Left lobe of liver (tissue), 2 donors: ENCODE data around the gene MMP14. TPM values are rescaled to one million over a fixed set of nuclear protein-coding genes. Genes with fewer than 3 reads are reported as not detected.
"Not testable (repeated sequence)": the region's sequence is repeated elsewhere in the genome, so short reads cannot be mapped to it uniquely, and the experiment has no call there.

Experiments
- ATAC-seq: fragments of 200-7000 bp; cut with Tn5 transposase; one replicate; pipeline ENCODE4 v1.9.1; 2020; ENCODE audit warnings: mild to moderate bottlenecking, moderate library complexity
- DNase-seq: peaks from one replicate; pipeline ENCODE4 v3.0.0-alpha.2; 2020; ENCODE audit warnings: low spot score
- total RNA-seq: library from RNA; stranded (reverse); gene quantifications from one replicate; pipeline ENCODE4 v1.2.1, GENCODE V29; 2021
- donor health status: DM: no; HTN: no; CAD: no; lungs with moderate emphysema.
- donor health status: DM: no; HTN: yes; CAD: no.

MMP14 gene
- total RNA-seq, 1 donor from 2014 or later, result 10.9 TPM

- DNase-seq (no peak), ATAC-seq (no peak)
Measured at GRCh38 chr14:22813145-22813544, 23.2 kb upstream of the MMP14 start.

GRCh38 chr14:22814373-22814772 is 22.0 kb upstream of the MMP14 start:
- no peak for ATAC-seq

GRCh38 chr14:22814941-22815713 is 21.3 kb upstream of the MMP14 start, which contains the start of gene SLC7A7:
SLC7A7 (minus strand) TSS chr14:22815435; CDS start chr14:22813398, 2,037 bp downstream.
- no peak for DNase-seq

More at GRCh38 chr14:22814373-22814772, 22.0 kb upstream of the MMP14 start:
- no peak for DNase-seq

GRCh38 chr14:22819151-22819988 is 17.0 kb upstream of the MMP14 start:
- DNase-seq, result no peak
- peak; percentile 34 for ATAC-seq

More at GRCh38 chr14:22814941-22815713, 21.3 kb upstream of the MMP14 start, which contains the start of gene SLC7A7:
- no peak for ATAC-seq

GRCh38 chr14:22820731-22821130 is 15.7 kb upstream of the MMP14 start:
- ATAC-seq (no peak), DNase-seq (no peak)

- DNase-seq, result no peak
- ATAC-seq, result no peak
Measured at GRCh38 chr14:22821193-22822015, 15.0 kb upstream of the MMP14 start.

- ATAC-seq (no peak), DNase-seq (no peak)
Measured at GRCh38 chr14:22822016-22822570, 14.3 kb upstream of the MMP14 start.

GRCh38 chr14:22822571-22823098 is 13.8 kb upstream of the MMP14 start:
- ATAC-seq (peak; percentile 83), DNase-seq (peak; percentile 70)

GRCh38 chr14:22824711-22825359 is 11.6 kb upstream of the MMP14 start:
- ATAC-seq, result no peak
- no peak for DNase-seq

GRCh38 chr14:22829076-22829660 is 7.2 kb upstream of the MMP14 start:
- not testable (repeated sequence) for DNase-seq
- peak; percentile 11 for ATAC-seq

GRCh38 chr14:22829661-22830442 is 6.5 kb upstream of the MMP14 start, which contains the start of gene MRPL52:
MRPL52 (plus strand) TSS chr14:22829887; CDS start chr14:22829913, 26 bp downstream.
- peak; percentile 90 for DNase-seq
- ATAC-seq, result peak; percentile 99

GRCh38 chr14:22830443-22831010 is 5.9 kb upstream of the MMP14 start:
- ATAC-seq (no peak), DNase-seq (no peak)

GRCh38 chr14:22835505-22835904 is 880 bp upstream of the MMP14 start:
- ATAC-seq (no peak), DNase-seq (no peak)

GRCh38 chr14:22837114-22837749 is 847 bp downstream of the MMP14 start:
- ATAC-seq, result peak; percentile 84
- peak; percentile 66 for DNase-seq

- no peak for DNase-seq
- no peak for ATAC-seq
Measured at GRCh38 chr14:22837750-22838538, 1.6 kb downstream of the MMP14 start.

GRCh38 chr14:22838631-22839041 is 2.3 kb downstream of the MMP14 start:
- ATAC-seq (no peak), DNase-seq (no peak)
